ENCODE measurements around the gene FAM171A1.
"Not testable (repeated sequence)": the region's sequence is repeated elsewhere in the genome, so short reads cannot be mapped to it uniquely, and the experiment has no call there.

Gene FAM171A1

DNA sequence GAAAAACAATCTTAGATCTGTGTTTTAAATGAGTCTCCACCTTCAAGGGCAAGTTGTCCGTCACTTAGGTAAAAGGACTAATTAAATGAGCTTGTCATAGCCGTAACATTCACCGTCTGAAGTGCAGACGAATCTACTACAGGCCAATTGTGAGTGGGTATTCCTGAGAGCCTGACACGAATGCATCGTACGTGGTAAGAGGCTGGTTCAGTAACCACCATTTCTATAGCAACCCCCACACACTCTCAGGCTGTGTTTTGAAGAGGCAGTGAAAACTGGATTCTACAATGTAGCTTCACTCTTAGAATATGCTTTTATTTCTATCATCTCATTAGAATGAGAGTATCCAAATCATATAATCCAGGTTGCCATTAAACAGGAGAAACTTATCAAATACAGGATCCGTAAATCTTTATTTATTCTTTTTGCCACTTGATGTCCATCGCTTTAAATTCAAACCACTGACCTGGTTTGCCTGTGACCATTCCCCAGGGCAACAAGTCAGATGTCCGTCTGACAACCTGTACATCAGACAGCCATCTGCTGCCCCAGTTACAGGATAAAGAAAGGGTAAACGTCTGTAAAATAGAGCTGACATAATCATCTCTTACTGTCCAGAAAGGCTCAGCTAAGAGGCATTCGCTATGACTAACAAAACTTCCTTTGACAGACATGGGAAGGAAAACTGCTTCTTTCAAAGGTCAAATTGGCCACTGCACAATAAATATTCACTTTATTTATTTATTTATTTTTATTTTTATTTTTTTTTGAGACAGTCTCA lies 132.3 kb downstream of the FAM171A1 start:
- DNase-seq, result no peak

DNA sequence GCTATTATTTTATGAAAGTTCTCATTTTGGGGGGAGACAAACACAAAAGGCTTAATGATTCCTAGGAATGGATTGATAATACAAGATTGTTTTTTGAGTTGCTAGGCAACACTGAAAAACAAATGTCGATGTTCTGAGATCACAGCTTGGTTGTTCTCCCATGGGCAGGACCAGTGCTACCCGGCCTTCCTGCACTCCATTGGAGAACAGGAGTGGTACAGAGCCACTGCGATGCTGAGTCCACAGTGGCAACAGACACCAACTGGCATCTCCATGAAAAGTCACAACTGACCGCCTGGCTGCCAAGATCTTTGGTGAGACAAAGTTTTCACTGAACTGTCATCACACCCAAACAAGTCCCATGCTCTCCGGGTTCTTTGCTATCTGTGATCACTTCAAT lies 133.7 kb downstream of the FAM171A1 start:
- DNase-seq, result no peak

- no peak for DNase-seq
Measured at GRCh38 chr10:15236340-15236739, 134.7 kb downstream of the FAM171A1 start.

- no peak for DNase-seq
Measured at GRCh38 chr10:15232279-15232678, 138.8 kb downstream of the FAM171A1 start.

GRCh38 chr10:15231426-15231825 lies 139.7 kb downstream of the FAM171A1 start:
- DNase-seq, result no peak

GRCh38 chr10:15230257-15230656 lies 140.8 kb downstream of the FAM171A1 start:
- DNase-seq, result no peak

- no peak for DNase-seq
Measured at GRCh38 chr10:15229268-15229667, 141.8 kb downstream of the FAM171A1 start.

DNA sequence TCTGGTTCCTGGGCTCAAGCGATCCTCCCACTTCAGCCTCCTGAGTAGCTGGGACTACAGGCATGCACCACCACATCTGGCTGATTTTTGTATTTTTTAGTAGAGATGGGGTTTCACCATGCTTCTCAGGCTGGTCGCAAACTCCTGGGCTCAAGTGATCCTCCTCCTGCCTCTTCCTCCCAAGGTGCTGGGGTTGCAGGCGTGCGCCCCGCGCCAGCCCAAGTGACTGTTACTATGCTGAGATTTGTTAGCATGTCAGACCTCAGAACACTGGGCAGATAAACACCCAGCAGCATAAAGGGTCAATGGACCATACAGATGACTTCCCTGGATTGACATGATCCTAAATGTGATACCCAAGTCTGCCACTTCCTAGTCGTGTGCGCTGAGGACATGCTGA lies 142.7 kb downstream of the FAM171A1 start:
- DNase-seq, result no peak

- no peak for DNase-seq
Measured at GRCh38 chr10:15227611-15228372, 143.3 kb downstream of the FAM171A1 start.

GRCh38 chr10:15225511-15225910 lies 145.6 kb downstream of the FAM171A1 start:
- no peak for DNase-seq

DNA sequence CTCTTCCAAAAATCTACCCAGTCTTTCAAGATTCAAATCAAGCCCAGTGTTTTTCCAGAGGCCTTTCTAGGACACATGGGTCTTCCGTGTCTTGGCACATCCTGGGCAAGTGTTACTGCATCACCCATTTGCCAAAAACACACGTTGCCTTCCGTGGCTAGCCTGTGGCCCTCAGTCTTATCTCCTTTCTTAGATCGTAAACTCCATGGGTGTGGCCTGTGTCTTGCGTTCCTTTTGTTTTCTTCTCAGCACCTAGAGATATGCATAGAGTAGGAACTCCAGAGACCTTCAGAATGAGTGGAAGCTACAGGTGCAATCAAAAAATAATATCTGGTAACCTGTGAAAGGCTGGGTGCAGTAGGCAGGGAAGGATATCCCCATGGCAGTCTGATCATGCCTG lies 146.1 kb downstream of the FAM171A1 start:
- no peak for DNase-seq

GRCh38 chr10:15223174-15223573 lies 147.9 kb downstream of the FAM171A1 start:
- no peak for DNase-seq

DNA sequence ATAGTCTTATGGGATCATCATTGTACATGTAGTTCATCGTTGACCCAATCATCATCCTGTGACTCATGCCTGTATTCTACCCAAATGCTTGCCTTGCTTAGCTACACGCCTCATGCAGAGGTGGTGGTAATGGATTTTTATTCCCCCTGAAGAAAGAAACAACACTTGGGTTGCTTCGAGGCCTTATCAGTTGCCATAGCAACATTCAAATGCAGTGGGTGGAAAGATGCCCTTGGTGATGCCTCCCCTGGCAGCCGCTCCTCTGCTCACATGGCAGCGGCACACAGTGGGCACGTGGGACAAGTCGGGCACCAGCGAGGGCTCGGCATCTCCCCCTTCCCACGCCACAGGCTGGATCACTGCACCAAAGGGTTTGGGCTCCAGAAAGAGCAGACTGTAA lies 148.6 kb downstream of the FAM171A1 start:
- DNase-seq, result no peak

GRCh38 chr10:15220445-15220844 lies 150.6 kb downstream of the FAM171A1 start:
- no peak for DNase-seq

DNA sequence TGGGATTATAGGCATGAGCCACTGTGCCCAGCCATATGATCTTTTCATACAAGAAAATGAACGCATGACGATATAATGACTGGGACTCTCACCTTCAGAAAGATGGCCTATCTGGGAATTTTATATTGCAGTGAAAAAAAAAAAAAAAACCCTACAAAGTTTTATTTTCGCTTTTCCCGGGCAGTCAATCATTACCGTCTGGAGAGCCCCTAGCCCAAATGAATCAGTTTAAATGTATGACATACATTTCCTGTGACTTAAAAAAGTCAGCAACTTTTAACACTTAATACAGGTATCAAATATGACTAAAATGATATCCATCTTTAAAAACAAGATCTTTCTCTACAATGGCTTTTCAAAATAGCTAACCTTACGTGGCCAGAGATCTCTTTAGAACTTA lies 154.4 kb downstream of the FAM171A1 start:
- no peak for DNase-seq

DNA sequence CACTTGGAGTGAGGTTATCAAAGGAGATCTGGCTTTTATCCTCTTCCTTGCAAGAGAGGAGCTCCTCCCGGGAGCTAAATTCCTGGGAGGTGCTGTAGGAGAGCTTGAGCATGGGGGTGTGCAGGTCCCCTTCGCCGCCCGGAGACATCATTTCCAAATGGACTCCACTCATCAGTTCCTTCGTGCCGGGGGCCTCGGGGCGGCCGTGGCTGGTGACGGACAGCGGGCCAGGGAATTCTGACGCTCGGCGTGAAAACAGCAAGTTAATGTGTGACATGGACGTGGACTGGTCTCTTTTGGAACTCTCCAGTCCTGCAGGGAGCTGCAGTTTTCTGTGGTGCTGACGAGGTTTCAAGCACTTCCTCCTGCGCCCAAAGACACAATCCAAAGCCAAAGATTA lies 156.9 kb downstream of the FAM171A1 start:
- DNase-seq, result no peak

GRCh38 chr10:15213461-15213861 lies 157.6 kb downstream of the FAM171A1 start:
- no peak for DNase-seq

GRCh38 chr10:15211464-15211979 lies 159.6 kb downstream of the FAM171A1 start:
- DNase-seq, result no peak

DNA sequence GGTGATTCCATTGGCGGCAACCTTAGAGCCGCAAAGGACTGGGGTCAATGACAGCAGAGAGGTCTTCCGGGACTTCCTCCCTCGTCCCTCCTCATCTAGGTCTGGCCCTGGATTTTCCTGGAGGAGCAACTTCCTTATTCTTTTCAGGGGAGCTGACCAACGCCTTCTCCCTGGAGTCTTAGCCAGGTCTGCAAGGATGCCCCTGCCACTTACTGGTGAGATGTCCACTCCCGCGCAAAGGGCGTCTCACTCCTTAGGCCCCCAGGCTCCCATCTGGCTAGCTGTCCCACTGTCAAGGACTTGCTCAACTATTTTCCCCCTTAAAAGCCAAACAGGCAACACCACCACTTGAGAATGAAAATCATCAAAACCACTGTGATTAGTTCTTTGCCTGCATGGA lies 160.6 kb downstream of the FAM171A1 start:
- DNase-seq, result no peak

GRCh38 chr10:15209827-15210509 lies 161.1 kb downstream of the FAM171A1 start:
- DNase-seq, result peak; percentile 30

- no peak for DNase-seq
Measured at GRCh38 chr10:15208221-15208620, 162.9 kb downstream of the FAM171A1 start.

DNA sequence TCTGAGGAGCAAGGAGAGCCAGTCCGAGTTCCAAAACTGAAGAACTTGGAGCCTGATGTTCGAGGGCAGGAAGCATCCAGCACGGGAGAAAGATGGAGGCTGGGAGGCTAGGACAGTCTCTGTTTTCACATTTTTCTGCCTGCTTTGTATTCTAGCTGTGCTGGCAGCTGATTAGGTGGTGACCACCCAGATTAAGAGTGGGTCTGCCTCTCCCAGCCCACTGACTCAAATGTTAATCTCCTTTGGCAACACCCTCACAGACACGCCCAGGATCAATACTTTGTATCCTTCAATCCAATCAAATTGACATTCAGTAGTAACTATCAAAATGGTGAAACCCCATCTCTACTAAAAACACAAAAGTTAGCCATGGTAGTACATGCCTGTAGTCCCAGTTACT lies 163.7 kb downstream of the FAM171A1 start:
- DNase-seq, result not testable (repeated sequence)

DNA sequence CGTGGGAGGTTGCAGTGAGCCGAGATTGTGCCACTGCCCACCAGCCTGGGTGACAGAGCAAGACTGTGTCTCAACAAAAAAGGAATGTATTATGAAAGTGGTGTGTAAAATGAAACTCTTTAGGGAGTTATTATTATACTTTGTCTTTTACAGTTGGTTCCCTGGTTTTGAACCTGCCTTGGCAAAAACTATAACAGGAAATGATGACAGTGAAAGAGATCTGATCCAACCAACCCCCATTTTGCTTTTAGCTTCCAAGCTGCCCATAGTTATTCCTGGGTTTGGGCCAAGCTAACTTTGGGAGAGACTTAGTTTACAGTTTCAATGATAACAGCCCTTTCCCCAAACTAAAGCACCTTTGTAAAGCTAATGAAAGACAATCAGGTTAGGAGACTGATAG lies 168.4 kb downstream of the FAM171A1 start:
- no peak for DNase-seq

- DNase-seq, result not testable (repeated sequence)
Measured at GRCh38 chr10:15202301-15202621, 168.8 kb downstream of the FAM171A1 start.
